HEK293 (cell line): Measurements from ENCODE around the gene CADM1.
A peak's percentile ranks its signal among the peaks of the same experiment; 100 is the strongest.

Experiments
- CTCF ChIA-PET: fragments of 350-600 bp; formaldehyde crosslinking; extraction: SDS; loops from one replicate; lab custom pipeline; 2021; ENCODE audit warnings: antibody characterized with exemption; lab: Yijun Ruan, JAX
- POLR2A ChIA-PET: fragments of 300-600 bp; formaldehyde crosslinking; extraction: SDS; loops from one replicate; lab custom pipeline; 2020; ENCODE audit warnings: antibody characterized with exemption, inconsistent platforms; lab: Yijun Ruan, JAX
- H3K27ac ChIP-seq: fragments of 200-500 bp; sonication (Bioruptor generic); 2 replicates; pipeline ENCODE4 v1.5.1; 2014; ENCODE audit warnings: low read depth, low read length, control low read depth, inconsistent platforms; ENCODE audit errors: extremely low read depth
- H3K36me3 ChIP-seq, 2 experiments: fragments of 200-500 bp in 1 of 2; sonication (Bioruptor generic) in 1 of 2; 1 replicate in 1 of 2; 2 replicates in 1 of 2; pipeline ENCODE4 v1.5.1; 2014 to 2017; ENCODE audit warnings: inconsistent platforms in 2 of 2, low read length in 2 of 2; ENCODE audit not compliant: control insufficient read depth in 2 of 2, insufficient read depth in 1 of 2
- H3K4me1 ChIP-seq: fragments of 200-500 bp; sonication (Bioruptor generic); 2 replicates; pipeline ENCODE4 v1.5.1; 2014; ENCODE audit warnings: mild to moderate bottlenecking, low read length, inconsistent platforms; ENCODE audit not compliant: control insufficient read depth, insufficient read depth
- H3K4me3 ChIP-seq: 2 replicates; pipeline ENCODE4 v1.5.1; 2011; ENCODE audit warnings: low read depth, mild to moderate bottlenecking, control low read depth, low read length, moderate library complexity
- H3K9me3 ChIP-seq: fragments of 200-500 bp; sonication (Bioruptor generic); 2 replicates; pipeline ENCODE4 v1.5.1; 2014; ENCODE audit warnings: low read depth, low read length, inconsistent platforms; ENCODE audit not compliant: control insufficient read depth, insufficient read depth
- REPIN1 ChIP-seq: fragments of 450-650 bp; formaldehyde crosslinking; IDR thresholded peaks from 2 replicates; pipeline ENCODE4 v1.5.1; 2017; ENCODE audit warnings: missing biosample characterization, missing genetic modification characterization, low read depth
- SALL2 ChIP-seq: fragments of 450-650 bp; formaldehyde crosslinking; IDR thresholded peaks from 2 replicates; pipeline ENCODE4 v1.5.0; 2017; ENCODE audit warnings: missing biosample characterization, mild to moderate bottlenecking, missing genetic modification characterization, borderline replicate concordance
- SP2 ChIP-seq: fragments of 450-650 bp; formaldehyde crosslinking; IDR thresholded peaks from 2 replicates; pipeline ENCODE4 v1.5.1; 2016; ENCODE audit warnings: missing biosample characterization, missing genetic modification characterization
- YY1 ChIP-seq: fragments of 450-650 bp; formaldehyde crosslinking; IDR thresholded peaks from 2 replicates; pipeline ENCODE4 v1.5.1; 2018; ENCODE audit warnings: missing biosample characterization, missing genetic modification characterization
- ZBTB11 ChIP-seq: fragments of 450-650 bp; formaldehyde crosslinking; conservative IDR thresholded peaks from 2 replicates; pipeline ENCODE4 v1.5.1; 2016; ENCODE audit warnings: low read depth, missing biosample characterization, missing genetic modification characterization
- ZBTB49 ChIP-seq: fragments of 450-650 bp; formaldehyde crosslinking; IDR thresholded peaks from 2 replicates; pipeline ENCODE4 v1.5.1; 2016; ENCODE audit warnings: missing biosample characterization, missing genetic modification characterization, low read depth
- ZIC2 ChIP-seq: fragments of 450-650 bp; formaldehyde crosslinking; IDR thresholded peaks from 2 replicates; pipeline ENCODE4 v1.5.1; 2016; ENCODE audit warnings: missing biosample characterization, missing genetic modification characterization
- ZNF169 ChIP-seq: fragments of 450-650 bp; formaldehyde crosslinking; IDR thresholded peaks from 2 replicates; pipeline ENCODE4 v1.5.1; 2016; ENCODE audit warnings: missing biosample characterization, missing genetic modification characterization
- ZNF18 ChIP-seq: fragments of 450-650 bp; formaldehyde crosslinking; IDR thresholded peaks from 2 replicates; pipeline ENCODE4 v1.5.1; 2016; ENCODE audit warnings: missing biosample characterization, missing genetic modification characterization
- ZNF184 ChIP-seq: fragments of 450-650 bp; IDR thresholded peaks from 2 replicates; pipeline ENCODE4 v1.5.1; 2018; ENCODE audit warnings: missing biosample characterization, mild to moderate bottlenecking, missing genetic modification characterization
- ZNF280D ChIP-seq: fragments of 450-650 bp; formaldehyde crosslinking; IDR thresholded peaks from 2 replicates; pipeline ENCODE4 v1.5.1; 2016; ENCODE audit warnings: missing biosample characterization, missing genetic modification characterization
- ZNF350 ChIP-seq: fragments of 450-650 bp; formaldehyde crosslinking; IDR thresholded peaks from 2 replicates; pipeline ENCODE4 v1.5.0; 2017; ENCODE audit warnings: missing biosample characterization, mild to moderate bottlenecking, missing genetic modification characterization
- ZNF354C ChIP-seq: fragments of 450-650 bp; formaldehyde crosslinking; IDR thresholded peaks from 2 replicates; pipeline ENCODE4 v1.5.1; 2016; ENCODE audit warnings: missing biosample characterization, missing genetic modification characterization, low read depth, borderline replicate concordance
- ZNF362 ChIP-seq: fragments of 450-650 bp; formaldehyde crosslinking; IDR thresholded peaks from 2 replicates; pipeline ENCODE4 v1.5.1; 2016; ENCODE audit warnings: missing biosample characterization, missing genetic modification characterization
- ZNF473 ChIP-seq: fragments of 450-650 bp; formaldehyde crosslinking; IDR thresholded peaks from 2 replicates; pipeline ENCODE4 v1.5.1; 2017; ENCODE audit warnings: missing biosample characterization, missing genetic modification characterization
- ZNF549 ChIP-seq: fragments of 450-650 bp; IDR thresholded peaks from 2 replicates; pipeline ENCODE4 v1.5.1; 2018; ENCODE audit warnings: missing biosample characterization, missing genetic modification characterization, mild to moderate bottlenecking, inconsistent platforms, moderate library complexity
- ZNF629 ChIP-seq: fragments of 450-650 bp; formaldehyde crosslinking; IDR thresholded peaks from 2 replicates; pipeline ENCODE4 v1.5.1; 2017; ENCODE audit warnings: missing biosample characterization, missing genetic modification characterization
- ZNF664 ChIP-seq: fragments of 450-650 bp; formaldehyde crosslinking; IDR thresholded peaks from 2 replicates; pipeline ENCODE4 v1.5.1; 2016; ENCODE audit warnings: missing biosample characterization, missing genetic modification characterization

The CADM1 gene

GRCh38 chr11:115476463-115477286 is 27.5 kb downstream of the CADM1 start:
- Histone ChIP-seq H3K9me3 (no peaks in the 10 kb centered on the region), H3K4me3 (no peak overlapping the region), H3K27ac (no peak overlapping the region), H3K4me1 (peaks cover 12% of the 10 kb centered on the region), H3K36me3 (no peaks in the 10 kb centered on the region)
- CTCF ChIA-PET: no interaction called here
- POLR2A ChIA-PET: no interaction called here
- TF ChIP-seq ZNF549: no peak
- peak; percentile 92 for TF ChIP-seq ZIC2 (tag by site-specific recombination)
- TF ChIP-seq ZNF354C (tag by site-specific recombination): no peak
- no peak for TF ChIP-seq ZBTB49 (tag by site-specific recombination)
- TF ChIP-seq ZNF350: no peak
- no peak for TF ChIP-seq ZNF473 (tag by site-specific recombination)
- TF ChIP-seq ZNF280D (tag by site-specific recombination): no peak
- TF ChIP-seq YY1 (tag by site-specific recombination): no peak
- no peak for TF ChIP-seq ZNF169 (tag by site-specific recombination)
- no peak; the same call in 1 of the 2 replicates for TF ChIP-seq ZNF664 (tag by site-specific recombination)
- no peak for TF ChIP-seq REPIN1 (tag by site-specific recombination)
- peak; percentile 88 for TF ChIP-seq ZNF629 (tag by site-specific recombination)
- no peak for TF ChIP-seq SP2 (tag by site-specific recombination)
- no peak for TF ChIP-seq ZNF362
- no peak for TF ChIP-seq ZNF184
- 0 out of 2 replicates have a peak, but pooled peaks have one; percentile 64 for TF ChIP-seq ZNF18
- peak; percentile 59; the same call in 1 of the 2 replicates for TF ChIP-seq ZBTB11 (tag by site-specific recombination)
- no peak for TF ChIP-seq SALL2 (tag by site-specific recombination)
